Activated naive CD8-positive, alpha-beta T cell (primary cell): Measurements from ENCODE around the gene FNDC4.
A peak's percentile ranks its signal among the peaks of the same experiment; 100 is the strongest.
"Not testable (repeated sequence)": the region's sequence is repeated elsewhere in the genome, so short reads cannot be mapped to it uniquely, and the experiment has no call there.

Experiments
- H3K27ac Mint-ChIP-seq: one replicate; pipeline ENCODE4 v1.8.0; 2021; ENCODE audit warnings: mixed read lengths
- H3K27me3 Mint-ChIP-seq: one replicate; pipeline ENCODE4 v1.8.0; 2021; ENCODE audit warnings: mixed read lengths
- H3K36me3 Mint-ChIP-seq: one replicate; pipeline ENCODE4 v1.8.0; 2021; ENCODE audit warnings: mixed read lengths
- H3K4me1 Mint-ChIP-seq: one replicate; pipeline ENCODE4 v1.8.0; 2021; ENCODE audit warnings: low read depth, mixed read lengths
- H3K4me3 Mint-ChIP-seq: one replicate; pipeline ENCODE4 v1.8.0; 2021; ENCODE audit warnings: mild to moderate bottlenecking, mixed read lengths
- H3K9me3 Mint-ChIP-seq: one replicate; pipeline ENCODE4 v1.8.0; 2021; ENCODE audit warnings: low read depth, mixed read lengths

FNDC4 gene, protein sequence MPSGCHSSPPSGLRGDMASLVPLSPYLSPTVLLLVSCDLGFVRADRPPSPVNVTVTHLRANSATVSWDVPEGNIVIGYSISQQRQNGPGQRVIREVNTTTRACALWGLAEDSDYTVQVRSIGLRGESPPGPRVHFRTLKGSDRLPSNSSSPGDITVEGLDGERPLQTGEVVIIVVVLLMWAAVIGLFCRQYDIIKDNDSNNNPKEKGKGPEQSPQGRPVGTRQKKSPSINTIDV

DNA sequence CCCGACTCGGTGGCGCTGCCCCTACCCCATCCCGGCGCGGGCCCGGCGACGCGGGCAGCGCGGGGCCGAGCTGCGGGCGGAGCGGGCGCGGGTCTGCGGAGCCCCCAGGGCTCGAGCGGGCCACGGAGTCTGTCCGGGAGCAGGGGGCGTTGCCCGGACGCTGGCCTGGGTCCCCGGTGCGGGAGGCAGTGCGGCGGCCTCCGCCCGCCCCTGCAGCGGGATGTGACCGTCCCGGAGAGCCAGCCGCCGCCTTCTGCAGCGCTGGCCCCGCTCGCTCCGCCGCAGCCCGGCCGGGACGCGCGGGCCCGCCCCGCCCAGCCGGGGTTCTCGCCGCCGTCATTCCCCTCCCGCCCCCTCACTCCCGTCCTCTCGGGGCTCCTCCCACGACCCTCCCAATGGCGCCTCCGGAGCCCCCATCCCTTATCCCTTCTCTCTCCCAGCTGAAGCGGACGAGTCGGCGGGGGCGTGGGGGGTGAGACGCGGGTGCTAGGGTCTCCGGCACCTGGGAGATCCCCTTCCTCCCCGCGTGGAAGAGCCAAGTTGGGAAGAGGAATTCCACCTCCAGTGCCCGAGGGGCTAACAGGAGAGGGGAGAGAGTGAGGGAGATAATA lies at the start of gene FNDC4:
Gene FNDC4 (minus strand): TSS at position 257 of the 611 bp plus-strand sequence. CDS start 521 bp downstream, outside the sequence.
- peaks cover 23% of the 10 kb centered on the region for H3K27me3 Mint-ChIP-seq
- no peaks in the 10 kb centered on the region for H3K9me3 Mint-ChIP-seq
- peaks cover 16% of the 10 kb centered on the region for H3K4me1 Mint-ChIP-seq
- peak within 1 kb of the TSS; percentile 80 for H3K4me3 Mint-ChIP-seq
- no peak within 1 kb of the TSS for H3K27ac Mint-ChIP-seq
- no peaks in the 10 kb centered on the region for H3K36me3 Mint-ChIP-seq

DNA sequence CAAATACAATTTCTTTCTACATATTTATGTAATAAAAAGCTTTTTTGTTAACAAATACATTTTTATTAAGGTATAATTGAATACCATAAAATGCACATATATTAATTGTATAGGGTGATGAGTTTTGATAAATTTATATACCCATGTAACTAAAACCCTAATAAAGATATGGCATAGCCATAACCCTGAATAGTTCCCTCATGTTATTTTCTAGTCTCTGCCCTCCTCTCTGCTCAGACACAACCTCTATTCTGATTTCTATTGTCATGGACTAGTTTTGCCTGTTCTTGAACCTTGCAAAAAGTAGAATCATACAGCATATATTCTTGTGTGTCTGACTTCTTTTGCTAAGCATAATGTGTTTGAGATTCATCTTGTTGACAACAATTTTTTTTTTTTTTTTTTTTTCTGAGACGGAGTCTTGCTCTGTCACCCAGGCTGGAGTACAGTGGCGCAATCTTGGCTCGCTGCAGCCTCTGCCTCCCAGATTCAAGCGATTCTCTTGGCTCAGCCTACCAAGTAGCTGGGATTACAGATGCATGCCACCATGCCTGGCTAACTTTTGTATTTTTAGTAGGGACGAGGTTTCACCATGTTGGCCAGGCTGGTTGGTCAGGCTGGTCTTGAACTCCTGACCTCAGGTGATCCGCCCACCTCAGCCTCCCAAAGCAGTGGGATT lies 49.3 kb upstream of the FNDC4 start:
- no peaks in the 10 kb centered on the region for H3K4me1 Mint-ChIP-seq
- no peaks in the 10 kb centered on the region for H3K36me3 Mint-ChIP-seq
- no peaks in the 10 kb centered on the region for H3K27me3 Mint-ChIP-seq
- no peak overlapping the region for H3K27ac Mint-ChIP-seq
- H3K9me3 Mint-ChIP-seq: peaks cover 3% of the 10 kb centered on the region
- no peak overlapping the region for H3K4me3 Mint-ChIP-seq

DNA sequence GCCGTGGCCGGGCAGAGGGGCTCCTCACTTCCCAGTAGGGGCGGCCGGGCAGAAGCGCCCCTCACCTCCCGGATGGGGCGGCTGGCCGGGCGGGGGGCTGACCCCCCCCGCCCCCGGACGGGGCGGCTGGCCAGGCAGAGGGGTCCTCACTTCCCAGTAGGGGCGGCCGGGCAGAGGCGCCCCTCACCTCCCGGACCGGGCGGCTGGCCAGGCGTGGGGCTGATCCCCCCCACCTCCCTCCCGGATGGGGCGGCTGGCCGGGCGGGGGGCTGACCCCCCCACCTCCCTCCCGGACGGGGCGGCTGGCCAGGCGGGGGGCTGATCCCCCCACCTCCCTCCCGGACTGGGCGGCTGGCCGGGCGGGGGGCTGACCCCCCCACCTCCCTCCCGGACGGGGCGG lies 44.6 kb upstream of the FNDC4 start:
- not testable (repeated sequence) for H3K9me3 Mint-ChIP-seq, H3K27me3 Mint-ChIP-seq, H3K36me3 Mint-ChIP-seq, H3K4me1 Mint-ChIP-seq, H3K4me3 Mint-ChIP-seq, H3K27ac Mint-ChIP-seq

DNA sequence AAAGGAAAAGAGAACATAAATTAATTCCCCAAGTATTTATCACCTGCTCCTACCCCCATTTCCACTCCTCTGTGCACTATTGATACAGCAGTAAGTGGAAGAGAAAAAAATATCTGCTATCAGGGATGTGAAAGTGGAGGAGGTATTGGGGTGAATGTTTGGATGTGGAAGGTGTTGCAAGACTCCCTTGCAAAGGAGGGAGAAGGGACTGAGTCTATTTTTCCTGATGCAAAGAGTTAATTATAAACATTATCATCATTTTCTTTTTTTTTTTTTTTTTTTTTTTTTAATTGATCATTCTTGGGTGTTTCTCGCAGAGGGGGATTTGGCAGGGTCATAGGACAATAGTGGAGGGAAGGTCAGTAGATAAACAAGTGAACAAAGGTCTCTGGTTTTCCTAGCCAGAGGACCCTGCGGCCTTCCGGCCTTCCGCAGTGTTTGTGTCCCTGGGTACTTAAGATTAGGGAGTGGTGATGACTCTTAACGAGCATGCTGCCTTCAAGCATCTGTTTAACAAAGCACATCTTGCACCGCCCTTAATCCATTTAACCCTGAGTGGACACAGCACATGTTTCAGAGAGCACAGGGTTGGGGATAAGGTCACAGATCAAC lies 43.9 kb upstream of the FNDC4 start:
- not testable (repeated sequence) for H3K4me3 Mint-ChIP-seq, H3K9me3 Mint-ChIP-seq, H3K36me3 Mint-ChIP-seq, H3K27me3 Mint-ChIP-seq, H3K27ac Mint-ChIP-seq, H3K4me1 Mint-ChIP-seq

DNA sequence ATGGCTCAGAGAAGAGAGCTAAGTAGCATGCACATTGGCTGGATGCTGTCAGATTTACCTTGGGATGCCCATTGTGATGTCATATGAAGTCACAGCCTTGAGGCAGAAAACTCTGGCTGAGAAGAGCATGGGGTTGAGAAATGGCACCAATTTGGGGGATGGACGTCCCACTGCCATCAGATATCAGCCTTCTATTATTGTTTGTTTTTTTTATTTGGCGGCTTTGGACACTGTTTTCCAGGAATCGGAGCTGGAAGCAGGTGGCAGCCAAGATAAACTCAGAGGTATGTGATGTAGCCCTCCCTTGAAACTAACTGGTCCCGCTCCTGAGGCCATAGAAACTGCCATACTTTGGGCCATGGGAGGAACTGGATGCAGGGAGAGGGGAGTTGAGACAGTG lies 42.3 kb upstream of the FNDC4 start:
- Mint-ChIP-seq H3K27me3 (no peaks in the 10 kb centered on the region), H3K4me1 (no peaks in the 10 kb centered on the region), H3K9me3 (no peaks in the 10 kb centered on the region), H3K4me3 (no peak overlapping the region), H3K27ac (no peak overlapping the region), H3K36me3 (peaks cover 3% of the 10 kb centered on the region)

DNA sequence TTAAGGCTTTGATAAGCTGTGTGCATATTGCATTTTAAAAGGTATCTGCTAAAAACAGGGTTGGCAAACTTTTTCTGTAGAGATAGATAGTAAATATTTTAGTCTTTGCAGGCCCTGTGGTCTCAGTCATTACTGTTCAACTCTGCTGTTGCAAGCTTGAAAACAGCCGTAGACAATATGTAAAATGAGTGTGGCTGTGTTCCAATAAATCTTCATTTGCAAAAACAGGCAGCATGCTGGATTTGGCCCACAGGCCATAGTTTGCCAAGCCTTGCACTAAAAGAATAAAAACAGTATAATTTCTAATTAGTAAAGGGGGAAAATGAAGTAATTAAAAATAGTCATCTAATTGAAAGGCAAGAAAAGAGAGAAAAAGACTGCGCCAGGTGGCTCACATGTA lies 37.0 kb upstream of the FNDC4 start:
- Mint-ChIP-seq H3K27ac (no peak overlapping the region), H3K36me3 (peaks cover 3% of the 10 kb centered on the region), H3K9me3 (no peaks in the 10 kb centered on the region), H3K27me3 (peaks cover 1% of the 10 kb centered on the region), H3K4me1 (no peaks in the 10 kb centered on the region), H3K4me3 (no peak overlapping the region)

DNA sequence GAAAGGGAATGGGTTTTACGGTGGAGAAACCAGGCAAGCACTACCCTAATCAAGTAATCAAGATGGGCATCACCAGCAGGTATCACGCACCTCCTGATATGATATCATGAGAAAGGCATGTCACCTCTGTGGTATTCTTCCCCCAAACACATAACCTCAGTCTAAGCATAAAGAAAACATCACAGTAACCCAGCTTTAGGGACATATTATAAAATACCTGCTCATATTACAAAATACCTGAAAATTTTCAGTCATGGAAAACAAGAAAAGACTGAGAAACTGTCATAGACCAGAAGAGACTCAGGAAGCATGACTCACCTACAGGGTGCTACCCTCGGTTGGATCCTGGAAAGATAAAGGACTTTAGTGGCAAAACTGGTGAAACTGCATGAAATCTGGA lies 32.2 kb upstream of the FNDC4 start:
- H3K4me3 Mint-ChIP-seq: no peak overlapping the region
- no peaks in the 10 kb centered on the region for H3K36me3 Mint-ChIP-seq
- peaks cover 11% of the 10 kb centered on the region for H3K27me3 Mint-ChIP-seq
- no peaks in the 10 kb centered on the region for H3K4me1 Mint-ChIP-seq
- no peak overlapping the region for H3K27ac Mint-ChIP-seq
- H3K9me3 Mint-ChIP-seq: no peaks in the 10 kb centered on the region

DNA sequence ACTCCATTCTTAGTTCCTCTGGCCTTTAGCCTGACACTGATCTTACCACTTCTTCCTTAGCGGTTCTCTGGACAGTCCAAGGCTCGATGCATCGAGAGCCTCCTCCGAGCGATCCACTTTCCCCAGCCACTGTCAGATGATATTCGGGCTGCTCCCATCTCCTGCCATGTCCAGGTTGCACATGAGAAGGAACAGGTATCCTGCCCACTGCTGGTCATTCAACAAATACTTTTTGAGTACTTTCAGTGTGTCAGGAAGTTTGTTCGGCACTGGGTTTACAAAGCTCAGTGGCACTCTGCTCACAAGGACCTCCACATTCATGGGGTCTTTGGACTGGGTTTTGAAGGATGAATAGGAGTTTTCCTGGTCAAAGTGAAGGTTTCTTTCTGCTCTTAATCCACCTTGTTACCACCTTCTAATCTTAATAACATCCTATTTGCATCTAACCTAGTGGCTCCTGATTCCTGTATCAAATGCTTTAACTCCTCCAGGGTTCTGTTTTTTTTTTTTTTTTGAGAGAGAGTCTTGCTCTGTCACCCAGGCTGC lies 27.5 kb upstream of the FNDC4 start:
- Mint-ChIP-seq H3K9me3 (no peaks in the 10 kb centered on the region), H3K4me3 (no peak overlapping the region), H3K27me3 (peaks cover 16% of the 10 kb centered on the region), H3K36me3 (no peaks in the 10 kb centered on the region), H3K27ac (no peak overlapping the region), H3K4me1 (no peaks in the 10 kb centered on the region)

DNA sequence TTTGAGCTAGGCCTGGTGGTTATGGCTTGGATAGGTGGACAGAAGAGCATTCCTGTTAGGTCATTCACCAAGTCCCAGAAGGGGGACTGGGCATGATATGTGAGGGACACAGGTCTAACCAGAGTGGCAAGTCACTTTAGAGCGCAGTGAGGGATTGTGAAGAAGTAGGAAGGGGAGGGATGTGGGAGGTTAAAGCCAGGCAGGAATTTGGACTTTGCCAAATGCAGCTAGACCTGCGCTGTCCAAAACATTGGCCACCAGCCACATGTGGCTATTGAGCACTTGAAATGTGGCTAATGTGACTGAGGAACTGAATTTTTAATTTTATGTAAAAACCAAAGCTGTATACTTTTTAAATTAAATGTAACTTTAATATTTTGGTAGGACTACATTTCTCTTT lies 25.3 kb upstream of the FNDC4 start:
- H3K4me3 Mint-ChIP-seq: no peak overlapping the region
- no peaks in the 10 kb centered on the region for H3K36me3 Mint-ChIP-seq
- H3K27ac Mint-ChIP-seq: no peak overlapping the region
- H3K4me1 Mint-ChIP-seq: no peaks in the 10 kb centered on the region
- peaks cover 13% of the 10 kb centered on the region for H3K27me3 Mint-ChIP-seq
- H3K9me3 Mint-ChIP-seq: no peaks in the 10 kb centered on the region

DNA sequence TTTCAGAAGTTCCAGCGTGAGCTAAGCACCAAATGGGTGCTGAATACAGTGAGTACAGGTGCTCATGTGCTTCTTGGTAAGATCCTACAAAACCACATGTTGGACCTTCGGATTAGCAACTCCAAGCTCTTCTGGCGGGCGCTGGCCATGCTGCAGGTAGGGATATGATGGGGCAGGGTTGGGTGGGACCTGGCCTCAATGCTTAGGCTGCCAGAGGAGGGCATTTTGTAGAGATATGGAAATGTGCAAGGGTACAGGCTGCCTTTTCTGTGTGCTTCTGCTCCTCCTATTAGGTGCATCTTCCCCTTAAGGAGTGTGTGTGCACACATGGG lies 23.7 kb upstream of the FNDC4 start:
- H3K9me3 Mint-ChIP-seq: no peaks in the 10 kb centered on the region
- H3K36me3 Mint-ChIP-seq: no peaks in the 10 kb centered on the region

DNA sequence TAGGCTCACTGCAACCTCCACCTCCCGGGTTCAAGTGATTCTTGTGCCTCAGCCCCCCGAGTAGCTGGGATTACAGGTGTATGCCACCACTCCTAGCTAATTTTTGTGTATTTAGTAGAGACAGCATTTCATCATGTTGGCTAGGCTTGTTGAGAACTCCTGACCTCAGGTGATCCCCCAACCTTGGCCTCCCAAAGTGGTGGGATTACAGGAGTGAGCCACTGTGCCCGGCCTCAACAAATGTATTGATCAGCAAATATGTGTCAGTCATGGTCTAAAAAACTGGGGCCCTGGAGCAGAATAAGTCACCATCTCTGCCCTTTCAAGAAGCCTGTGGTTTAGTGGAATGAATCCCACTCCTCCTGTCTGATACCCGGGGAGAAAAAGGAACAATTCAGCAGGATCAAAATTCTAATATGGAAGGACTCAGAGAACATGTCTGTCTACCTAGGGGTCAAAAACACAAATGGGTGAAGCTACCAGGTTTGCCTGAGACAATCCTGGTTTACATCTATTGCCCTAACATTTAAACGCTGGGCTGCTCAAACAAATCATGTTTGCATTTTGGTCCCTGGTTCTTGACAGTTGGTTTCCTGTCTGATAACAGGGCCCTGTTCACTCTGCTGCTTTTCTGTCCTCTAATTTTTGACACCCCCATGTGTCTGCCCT lies 23.2 kb upstream of the FNDC4 start:
- no peaks in the 10 kb centered on the region for H3K36me3 Mint-ChIP-seq
- no peak overlapping the region for H3K4me3 Mint-ChIP-seq
- H3K27me3 Mint-ChIP-seq: peaks cover 8% of the 10 kb centered on the region
- H3K4me1 Mint-ChIP-seq: no peaks in the 10 kb centered on the region
- no peaks in the 10 kb centered on the region for H3K9me3 Mint-ChIP-seq
- no peak overlapping the region for H3K27ac Mint-ChIP-seq

More for the DNA sequence above, 23.7 kb upstream of the FNDC4 start:
- H3K4me1 Mint-ChIP-seq: no peaks in the 10 kb centered on the region
- no peak overlapping the region for H3K27ac Mint-ChIP-seq
- H3K4me3 Mint-ChIP-seq: no peak overlapping the region
- peaks cover 10% of the 10 kb centered on the region for H3K27me3 Mint-ChIP-seq

DNA sequence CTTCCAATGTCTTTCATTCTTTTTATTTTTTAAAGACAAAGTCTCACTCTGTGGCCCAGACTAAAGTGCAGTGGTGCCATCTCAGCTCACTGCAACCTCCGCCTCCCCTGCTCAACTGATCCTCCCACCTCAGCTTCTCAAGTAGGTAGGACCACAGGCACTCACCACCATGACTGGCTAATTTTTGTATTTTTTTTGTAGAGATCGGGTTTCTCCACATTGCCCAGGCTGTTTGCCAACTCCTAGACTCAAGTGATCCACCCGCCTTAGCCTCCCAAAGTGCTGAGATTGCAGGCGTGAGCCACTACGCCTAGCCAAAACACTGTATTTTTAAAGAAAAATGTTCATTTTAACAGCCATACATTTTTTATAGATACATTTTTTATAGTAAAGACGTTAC lies 14.3 kb upstream of the FNDC4 start:
- Mint-ChIP-seq H3K27me3 (peaks cover 2% of the 10 kb centered on the region), H3K36me3 (no peaks in the 10 kb centered on the region), H3K4me3 (no peak overlapping the region), H3K27ac (no peak overlapping the region), H3K9me3 (no peaks in the 10 kb centered on the region), H3K4me1 (no peaks in the 10 kb centered on the region)

DNA sequence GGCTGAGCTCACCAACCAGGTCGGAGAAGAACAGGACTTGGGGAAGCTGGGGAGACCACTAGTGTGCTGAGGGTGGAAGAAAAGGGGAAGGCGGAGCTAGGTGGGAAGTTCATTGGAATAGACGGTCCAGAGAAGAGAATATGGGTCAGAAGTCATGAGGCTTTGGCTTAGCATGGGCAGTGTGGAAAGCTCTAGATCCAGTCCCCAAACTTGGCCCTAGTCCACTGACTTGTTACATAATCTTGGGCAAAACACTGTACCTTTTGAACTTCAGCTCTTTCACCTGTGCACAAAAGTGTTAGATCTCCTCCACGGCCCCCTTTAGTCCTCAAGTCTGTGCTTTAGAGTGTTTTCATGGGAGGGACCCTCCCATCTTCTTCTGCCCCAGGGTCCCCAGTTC lies 12.3 kb upstream of the FNDC4 start:
- Mint-ChIP-seq H3K9me3 (no peaks in the 10 kb centered on the region), H3K4me3 (no peak overlapping the region), H3K4me1 (no peaks in the 10 kb centered on the region), H3K27me3 (peaks cover 1% of the 10 kb centered on the region), H3K27ac (no peak overlapping the region), H3K36me3 (no peaks in the 10 kb centered on the region)

DNA sequence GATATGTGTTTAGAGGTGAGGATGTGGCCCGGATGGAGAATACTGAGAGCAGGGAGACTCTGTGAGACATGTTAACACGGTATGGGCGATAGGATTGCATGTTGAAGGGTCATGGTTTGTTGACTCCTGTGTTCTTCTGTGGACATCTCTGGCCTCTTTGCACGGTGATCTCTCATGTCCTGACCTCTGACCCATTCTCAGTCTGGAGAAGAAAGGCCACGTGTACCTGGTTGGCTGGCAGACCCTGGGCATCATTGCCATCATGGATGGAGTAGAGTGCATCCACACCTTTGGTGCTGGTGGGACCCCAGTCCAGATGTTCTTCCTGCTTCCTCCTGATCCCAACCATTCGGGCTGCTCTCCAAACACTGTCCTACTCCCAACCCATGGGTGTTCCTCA lies 11.6 kb upstream of the FNDC4 start:
- H3K36me3 Mint-ChIP-seq: no peaks in the 10 kb centered on the region
- H3K27ac Mint-ChIP-seq: no peak overlapping the region
- H3K9me3 Mint-ChIP-seq: no peaks in the 10 kb centered on the region
- no peaks in the 10 kb centered on the region for H3K4me1 Mint-ChIP-seq
- H3K27me3 Mint-ChIP-seq: peaks cover 1% of the 10 kb centered on the region
- no peak overlapping the region for H3K4me3 Mint-ChIP-seq

DNA sequence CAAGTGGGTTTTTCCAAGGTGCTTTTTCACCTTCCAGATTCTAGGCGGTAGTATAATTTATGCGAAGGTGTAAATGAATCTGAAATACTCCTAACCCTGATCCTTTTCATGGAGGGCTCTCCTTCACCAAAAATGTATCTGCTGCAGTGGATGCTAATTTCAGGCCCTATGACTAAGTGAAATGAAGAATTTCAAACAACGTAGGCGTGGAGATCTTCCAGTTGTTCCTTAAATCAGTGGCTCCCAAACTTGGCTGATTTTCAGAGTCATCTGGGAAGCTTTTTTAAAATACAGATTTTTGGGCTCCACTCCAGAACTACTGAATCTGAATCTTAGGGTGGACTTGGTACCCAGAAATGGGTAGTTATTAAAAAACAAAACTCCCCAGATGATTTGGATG lies 7.1 kb upstream of the FNDC4 start:
- no peak overlapping the region for H3K4me3 Mint-ChIP-seq
- peaks cover 7% of the 10 kb centered on the region for H3K27me3 Mint-ChIP-seq
- H3K9me3 Mint-ChIP-seq: no peaks in the 10 kb centered on the region

More for the DNA sequence above, 7.1 kb upstream of the FNDC4 start:
- Mint-ChIP-seq H3K4me1 (no peaks in the 10 kb centered on the region), H3K36me3 (no peaks in the 10 kb centered on the region), H3K27ac (no peak overlapping the region)
